ENCODE data around the gene BDKRB2. TPM values are rescaled to one million over a fixed set of nuclear protein-coding genes. Genes with fewer than 3 reads are reported as not detected.

Gene BDKRB2
- total RNA-seq, 1 donor from 2014 or later: 10.1 TPM

GRCh38 chr14:96271421-96271762, 66.8 kb downstream of the BDKRB2 start:
- DNase-seq (ENCODE audit: low spot score in 2 of 2, unreplicated experiment in 2 of 2): no peak
- peaks cover 8% of the 10 kb centered on the region for H3K36me3 Mint-ChIP-seq
- H3K4me3 Mint-ChIP-seq: no peak overlapping the region
- TF ChIP-seq CTCF (IDR thresholded peaks at IDR 0.05; ENCODE audit: unreplicated experiment): no peak
- peaks cover 10% of the 10 kb centered on the region for H3K9me3 Mint-ChIP-seq
- no peak overlapping the region for H3K27ac Mint-ChIP-seq
- no peaks in the 10 kb centered on the region for H3K27me3 Mint-ChIP-seq (ENCODE audit: low read depth)
- H3K4me1 Mint-ChIP-seq: peaks cover 74% of the 10 kb centered on the region

- H3K4me1 Mint-ChIP-seq: peaks cover 65% of the 10 kb centered on the region
- H3K27me3 Mint-ChIP-seq (ENCODE audit: low read depth): no peaks in the 10 kb centered on the region
- H3K9me3 Mint-ChIP-seq: peaks cover 12% of the 10 kb centered on the region
- H3K4me3 Mint-ChIP-seq: no peak overlapping the region
- no peak for TF ChIP-seq CTCF (IDR thresholded peaks at IDR 0.05; ENCODE audit: unreplicated experiment)
- peak overlapping the region; percentile 95 for H3K27ac Mint-ChIP-seq
- no peak for DNase-seq (ENCODE audit: low spot score in 2 of 2, unreplicated experiment in 2 of 2)
- peaks cover 10% of the 10 kb centered on the region for H3K36me3 Mint-ChIP-seq
Observed at GRCh38 chr14:96272777-96273473, 68.3 kb downstream of the BDKRB2 start.

- Mint-ChIP-seq H3K36me3 (peaks cover 13% of the 10 kb centered on the region), H3K27ac (peak overlapping the region; percentile 95)
Observed at GRCh38 chr14:96273629-96274028, 69.0 kb downstream of the BDKRB2 start.

GRCh38 chr14:96274122-96274521, 69.5 kb downstream of the BDKRB2 start:
- Mint-ChIP-seq H3K27ac (peak overlapping the region; percentile 95), H3K9me3 (peaks cover 13% of the 10 kb centered on the region), H3K4me3 (no peak overlapping the region), H3K36me3 (peaks cover 15% of the 10 kb centered on the region), H3K27me3 (ENCODE audit: low read depth) (no peaks in the 10 kb centered on the region), H3K4me1 (peaks cover 53% of the 10 kb centered on the region)
- no peak for TF ChIP-seq CTCF (IDR thresholded peaks at IDR 0.05; ENCODE audit: unreplicated experiment)
- no peak for DNase-seq (ENCODE audit: low spot score in 2 of 2, unreplicated experiment in 2 of 2)

More at GRCh38 chr14:96273629-96274028, 69.0 kb downstream of the BDKRB2 start:
- Mint-ChIP-seq H3K4me1 (peaks cover 58% of the 10 kb centered on the region), H3K4me3 (no peak overlapping the region), H3K27me3 (ENCODE audit: low read depth) (no peaks in the 10 kb centered on the region), H3K9me3 (peaks cover 13% of the 10 kb centered on the region)
- no peak for DNase-seq (ENCODE audit: low spot score in 2 of 2, unreplicated experiment in 2 of 2)
- TF ChIP-seq CTCF (IDR thresholded peaks at IDR 0.05; ENCODE audit: unreplicated experiment): no peak

GRCh38 chr14:96274543-96274942, 69.9 kb downstream of the BDKRB2 start:
- Mint-ChIP-seq H3K4me1 (peaks cover 53% of the 10 kb centered on the region), H3K4me3 (no peak overlapping the region), H3K27me3 (ENCODE audit: low read depth) (no peaks in the 10 kb centered on the region), H3K27ac (peak overlapping the region; percentile 95), H3K36me3 (peaks cover 15% of the 10 kb centered on the region), H3K9me3 (peaks cover 13% of the 10 kb centered on the region)
- DNase-seq (ENCODE audit: low spot score in 2 of 2, unreplicated experiment in 2 of 2): no peak
- TF ChIP-seq CTCF (IDR thresholded peaks at IDR 0.05; ENCODE audit: unreplicated experiment): no peak
